Measurements from ENCODE around the gene LY6G6F.

LY6G6F gene

GRCh38 chr6:31660381-31661261, 46.0 kb upstream of the LY6G6F start, which contains the start of gene C6orf47:
TSS of gene C6orf47 (minus strand) at chr6:31660778. CDS start at chr6:31659947, 831 bp downstream.
- H3K27me3 Mint-ChIP-seq (ENCODE audit: low read depth) = no peaks in the 10 kb centered on the region
- peak within 1 kb of the TSS; percentile 83 to 95 (median 89) for H3K4me3 Mint-ChIP-seq
- TF ChIP-seq CTCF (IDR thresholded peaks at IDR 0.05; ENCODE audit: unreplicated experiment in 3 of 3) = no peak
- H3K27ac Mint-ChIP-seq = peak within 1 kb of the TSS; percentile 93 to 96 (median 94)
- H3K36me3 Mint-ChIP-seq (ENCODE audit: low read depth) = peaks cover 29% of the 10 kb centered on the region
- no peaks in the 10 kb centered on the region for H3K9me3 Mint-ChIP-seq
- H3K4me1 Mint-ChIP-seq = peaks cover 69% of the 10 kb centered on the region

GRCh38 chr6:31661262-31662123, 45.2 kb upstream of the LY6G6F start:
- TF ChIP-seq CTCF (IDR thresholded peaks at IDR 0.05; ENCODE audit: unreplicated experiment in 3 of 3) = no peak
- Mint-ChIP-seq H3K27ac (peak overlapping the region; percentile 93 to 96 (median 94)), H3K4me3 (peak overlapping the region; percentile 83 to 95 (median 89)), H3K9me3 (no peaks in the 10 kb centered on the region), H3K4me1 (peaks cover 70% of the 10 kb centered on the region), H3K36me3 (ENCODE audit: low read depth) (peaks cover 26% of the 10 kb centered on the region), H3K27me3 (ENCODE audit: low read depth) (no peaks in the 10 kb centered on the region)

- H3K4me3 Mint-ChIP-seq = peak overlapping the region; percentile 83 to 95 (median 89)
- no peaks in the 10 kb centered on the region for H3K9me3 Mint-ChIP-seq
These were observed 44.4 kb upstream of the LY6G6F start for GRCh38 chr6:31662124-31662723.

GRCh38 chr6:31663126-31663960, 43.3 kb upstream of the LY6G6F start:
- H3K4me3 Mint-ChIP-seq = peak overlapping the region; percentile 93 to 97 (median 95)
- TF ChIP-seq CTCF (IDR thresholded peaks at IDR 0.05; ENCODE audit: unreplicated experiment in 3 of 3) = no peak
- no peaks in the 10 kb centered on the region for H3K27me3 Mint-ChIP-seq (ENCODE audit: low read depth)
- no peaks in the 10 kb centered on the region for H3K9me3 Mint-ChIP-seq
- H3K4me1 Mint-ChIP-seq = peaks cover 68% of the 10 kb centered on the region
- peak overlapping the region; percentile 97 to 99 (median 99) for H3K27ac Mint-ChIP-seq
- H3K36me3 Mint-ChIP-seq (ENCODE audit: low read depth) = peaks cover 30% of the 10 kb centered on the region

More at GRCh38 chr6:31662124-31662723, 44.4 kb upstream of the LY6G6F start:
- Mint-ChIP-seq H3K4me1 (peaks cover 73% of the 10 kb centered on the region), H3K36me3 (ENCODE audit: low read depth) (peaks cover 24% of the 10 kb centered on the region), H3K27ac (peak overlapping the region; percentile 51 to 93 (median 65)), H3K27me3 (ENCODE audit: low read depth) (no peaks in the 10 kb centered on the region)
- TF ChIP-seq CTCF (IDR thresholded peaks at IDR 0.05; ENCODE audit: unreplicated experiment in 3 of 3) = no peak

Data from nephron (organoid).